ENCODE data around the gene LGALS7.

The LGALS7 gene

DNA sequence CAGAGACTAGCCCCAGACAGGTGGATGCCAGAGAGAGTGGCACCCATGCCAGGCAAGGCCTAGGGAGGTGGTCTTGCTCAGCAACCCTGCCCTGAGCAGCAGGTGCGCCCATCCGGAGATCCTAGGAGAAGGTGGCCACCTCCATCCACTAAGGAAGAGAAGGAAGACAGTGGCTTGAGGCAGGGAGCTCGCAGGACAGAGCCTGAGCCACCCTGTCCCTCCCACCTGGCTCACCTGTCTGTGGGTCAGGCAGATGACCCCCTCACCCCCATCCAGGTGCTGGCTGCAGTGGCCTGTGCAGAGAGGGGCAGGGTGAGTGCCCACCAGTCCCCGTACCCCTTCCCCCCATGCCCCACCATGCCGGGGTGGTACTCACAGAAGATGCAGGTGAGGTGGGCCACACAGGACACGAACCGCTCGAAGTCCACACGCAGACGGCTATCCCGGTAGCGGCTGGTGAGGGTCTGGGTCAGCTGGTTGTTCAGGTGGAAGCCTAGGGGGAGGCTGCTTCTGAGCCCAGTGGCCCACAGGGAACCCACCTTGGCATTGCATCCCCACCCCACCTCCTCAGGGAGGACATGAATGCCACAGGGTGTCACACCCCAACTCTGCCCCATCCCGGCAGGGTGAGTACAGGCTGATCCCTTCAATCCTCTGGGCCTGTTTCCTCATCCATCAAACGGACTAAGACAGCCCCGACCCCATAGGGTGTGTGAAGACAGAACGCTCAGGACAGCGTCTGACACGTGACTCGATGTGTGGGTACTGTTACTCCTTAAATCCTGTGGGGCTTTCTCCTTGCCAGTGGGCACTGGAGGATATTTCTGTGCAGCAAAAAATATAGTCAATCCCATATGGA lies 42.4 kb downstream of the LGALS7 start:
- H3K27ac ChIP-seq: peak overlapping the region; percentile 72
- TF ChIP-seq, protein P1, sequence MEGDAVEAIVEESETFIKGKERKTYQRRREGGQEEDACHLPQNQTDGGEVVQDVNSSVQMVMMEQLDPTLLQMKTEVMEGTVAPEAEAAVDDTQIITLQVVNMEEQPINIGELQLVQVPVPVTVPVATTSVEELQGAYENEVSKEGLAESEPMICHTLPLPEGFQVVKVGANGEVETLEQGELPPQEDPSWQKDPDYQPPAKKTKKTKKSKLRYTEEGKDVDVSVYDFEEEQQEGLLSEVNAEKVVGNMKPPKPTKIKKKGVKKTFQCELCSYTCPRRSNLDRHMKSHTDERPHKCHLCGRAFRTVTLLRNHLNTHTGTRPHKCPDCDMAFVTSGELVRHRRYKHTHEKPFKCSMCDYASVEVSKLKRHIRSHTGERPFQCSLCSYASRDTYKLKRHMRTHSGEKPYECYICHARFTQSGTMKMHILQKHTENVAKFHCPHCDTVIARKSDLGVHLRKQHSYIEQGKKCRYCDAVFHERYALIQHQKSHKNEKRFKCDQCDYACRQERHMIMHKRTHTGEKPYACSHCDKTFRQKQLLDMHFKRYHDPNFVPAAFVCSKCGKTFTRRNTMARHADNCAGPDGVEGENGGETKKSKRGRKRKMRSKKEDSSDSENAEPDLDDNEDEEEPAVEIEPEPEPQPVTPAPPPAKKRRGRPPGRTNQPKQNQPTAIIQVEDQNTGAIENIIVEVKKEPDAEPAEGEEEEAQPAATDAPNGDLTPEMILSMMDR (conservative IDR thresholded peaks at IDR 0.05): no peak

DNA sequence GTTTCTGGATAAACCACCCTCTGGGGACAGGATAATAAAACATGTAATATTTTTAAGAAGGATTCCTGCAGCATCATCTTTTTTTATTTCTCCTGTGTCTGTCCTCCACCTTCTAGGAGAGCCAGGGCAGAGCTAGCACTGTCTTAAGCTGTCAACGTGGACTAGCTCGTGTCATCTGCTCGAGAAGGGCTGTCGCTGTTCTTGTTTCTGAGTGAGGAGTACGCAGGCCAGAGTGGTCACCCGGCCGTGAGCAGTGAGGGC lies 42.9 kb downstream of the LGALS7 start:
- peak overlapping the region; percentile 72 for H3K27ac ChIP-seq
- TF ChIP-seq, protein P1 (conservative IDR thresholded peaks at IDR 0.05): no peak

DNA sequence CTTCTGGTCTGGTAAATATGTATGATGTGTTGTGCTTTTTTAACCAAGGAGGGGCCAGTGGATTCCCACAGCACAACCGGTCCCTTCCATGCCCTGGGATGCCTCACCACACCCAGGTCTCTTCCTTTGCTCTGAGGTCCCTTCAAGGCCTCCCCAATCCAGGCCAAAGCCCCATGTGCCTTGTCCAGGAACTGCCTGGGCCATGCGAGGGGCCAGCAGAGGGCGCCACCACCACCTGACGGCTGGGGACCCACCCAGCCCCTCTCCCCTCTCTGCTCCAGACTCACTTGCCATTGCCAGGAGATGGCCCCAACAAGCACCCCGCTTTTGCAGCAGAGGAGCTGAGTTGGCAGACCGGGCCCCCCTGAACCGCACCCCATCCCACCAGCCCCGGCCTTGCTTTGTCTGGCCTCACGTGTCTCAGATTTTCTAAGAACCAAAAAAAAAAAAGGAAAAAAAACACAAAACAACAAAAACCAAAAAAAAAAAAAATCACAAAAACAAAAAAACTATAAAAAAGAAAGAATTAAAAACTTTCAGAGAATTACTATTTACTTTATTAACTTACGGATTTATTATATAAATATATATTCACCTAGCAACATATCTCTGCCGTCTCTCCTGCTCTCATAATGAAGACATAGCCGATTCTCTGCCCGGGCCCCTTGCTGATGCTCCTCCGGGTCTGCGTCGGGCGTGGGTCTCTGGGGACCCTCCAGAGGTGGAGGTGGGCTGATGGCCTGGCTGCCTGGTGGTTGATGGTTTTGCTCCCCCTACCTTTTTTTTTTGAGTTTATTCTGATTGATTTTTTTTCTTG lies 43.5 kb downstream of the LGALS7 start:
- H3K27ac ChIP-seq: peak overlapping the region; percentile 72
- TF ChIP-seq, protein P1 (conservative IDR thresholded peaks at IDR 0.05): peak; percentile 91

DNA sequence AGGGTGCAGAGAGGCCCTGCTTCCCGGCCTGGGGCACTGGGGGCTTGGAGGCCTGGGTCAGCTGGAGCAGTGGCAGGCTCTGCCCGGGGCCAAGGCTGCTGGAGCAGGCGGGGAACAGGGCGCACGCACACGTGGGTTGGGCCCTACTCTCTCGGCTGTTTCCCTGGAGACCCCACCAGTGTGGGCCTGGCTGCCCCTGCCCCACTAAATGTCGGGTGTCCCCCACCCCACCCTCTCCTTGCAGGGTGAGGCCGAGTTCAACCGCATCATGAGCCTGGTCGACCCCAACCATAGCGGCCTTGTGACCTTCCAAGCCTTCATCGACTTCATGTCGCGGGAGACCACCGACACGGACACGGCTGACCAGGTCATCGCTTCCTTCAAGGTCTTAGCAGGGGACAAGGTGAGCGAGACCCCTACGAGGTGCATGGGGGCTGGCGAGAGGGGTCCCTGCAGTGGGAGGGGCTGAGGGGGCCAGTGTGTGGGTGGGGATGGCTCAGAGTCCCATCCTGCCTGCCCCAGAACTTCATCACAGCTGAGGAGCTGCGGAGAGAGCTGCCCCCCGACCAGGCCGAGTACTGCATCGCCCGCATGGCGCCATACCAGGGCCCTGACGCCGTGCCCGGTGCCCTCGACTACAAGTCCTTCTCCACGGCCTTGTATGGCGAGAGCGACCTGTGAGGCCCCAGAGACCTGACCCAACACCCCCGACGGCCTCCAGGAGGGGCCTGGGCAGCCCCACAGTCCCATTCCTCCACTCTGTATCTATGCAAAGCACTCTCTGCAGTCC lies 44.4 kb downstream of the LGALS7 start:
- H3K27ac ChIP-seq: no peak overlapping the region
- TF ChIP-seq, protein P1 (conservative IDR thresholded peaks at IDR 0.05): no peak

DNA sequence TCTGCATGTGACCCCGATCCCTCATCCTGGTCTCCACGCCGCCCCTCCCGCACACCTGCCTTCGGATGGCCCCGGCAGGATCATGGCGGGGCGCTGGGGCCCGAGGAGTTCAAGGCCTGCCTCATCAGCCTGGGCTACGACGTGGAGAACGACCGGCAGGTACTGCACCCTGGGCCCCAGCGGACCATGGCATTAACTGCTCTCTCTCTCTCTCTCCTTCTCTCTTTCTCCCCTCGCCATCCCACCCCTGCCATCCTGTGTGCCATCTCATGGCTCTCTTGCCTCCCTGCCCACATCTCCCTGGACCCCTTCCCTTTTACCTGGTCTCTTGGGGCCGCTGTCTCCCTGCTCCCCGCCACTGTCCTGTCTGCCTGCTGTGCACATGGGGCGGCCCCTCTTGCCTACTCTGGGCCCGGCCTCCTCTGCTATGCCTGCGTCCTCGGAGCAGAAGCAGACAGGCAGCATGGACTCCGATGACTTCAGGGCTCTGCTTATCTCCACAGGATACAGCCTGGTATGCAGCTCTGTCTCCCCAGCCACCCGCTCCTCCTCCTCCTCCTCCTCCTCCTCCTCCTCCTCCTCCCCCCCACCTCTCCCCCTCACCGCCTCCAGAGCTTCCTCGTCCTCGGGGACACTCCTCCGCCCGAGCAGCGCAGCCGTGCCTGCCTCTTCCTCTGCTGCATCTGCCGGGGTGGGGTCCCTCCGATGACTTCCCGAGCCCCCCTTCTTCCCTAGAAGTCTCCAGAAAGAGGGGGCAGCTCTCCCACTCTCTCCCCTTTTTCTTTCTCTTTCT lies 45.3 kb downstream of the LGALS7 start:
- H3K27ac ChIP-seq: no peak overlapping the region
- TF ChIP-seq, protein P1 (conservative IDR thresholded peaks at IDR 0.05): no peak

DNA sequence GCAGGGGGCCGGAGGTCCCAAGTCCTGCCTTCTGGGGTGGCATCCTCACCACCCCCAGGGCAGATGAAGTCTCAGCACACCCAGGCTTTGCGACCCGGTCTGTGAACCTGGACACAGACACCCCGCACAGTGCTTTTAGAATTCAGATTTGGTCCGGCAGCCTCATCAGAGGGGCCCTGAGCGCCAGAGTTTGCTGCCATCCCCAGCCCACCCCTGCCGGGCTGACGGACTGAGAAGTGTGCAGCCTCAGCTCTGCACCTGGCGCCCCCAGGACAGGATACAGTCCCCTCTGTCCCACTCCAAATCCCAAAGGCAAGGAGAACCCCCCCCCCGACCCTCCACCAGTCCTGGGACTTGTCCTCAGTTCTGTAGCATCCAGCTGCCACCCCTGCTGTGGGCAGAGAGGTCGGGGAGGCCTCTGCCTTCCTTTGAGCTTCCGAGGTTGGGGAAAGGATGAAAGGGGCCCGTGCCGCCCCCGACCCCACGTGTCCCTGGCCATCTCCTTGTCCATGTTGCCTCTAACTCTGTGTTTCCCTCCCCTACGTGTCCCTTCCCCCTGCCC lies 45.9 kb downstream of the LGALS7 start:
- TF ChIP-seq, protein P1 (conservative IDR thresholded peaks at IDR 0.05): no peak
- no peak overlapping the region for H3K27ac ChIP-seq

Measured in VCaP (cell line).